GM10847 (cell line): ENCODE data around the gene PBXIP1.
A peak's percentile ranks its signal among the peaks of the same experiment; 100 is the strongest.

ENCODE experiments used
- POLR2A ChIP-seq: IDR thresholded peaks from 2 replicates; pipeline ENCODE4 v1.6.1; 2011; ENCODE audit not compliant: insufficient read length; ENCODE audit errors: extremely low read depth

Gene PBXIP1, protein sequence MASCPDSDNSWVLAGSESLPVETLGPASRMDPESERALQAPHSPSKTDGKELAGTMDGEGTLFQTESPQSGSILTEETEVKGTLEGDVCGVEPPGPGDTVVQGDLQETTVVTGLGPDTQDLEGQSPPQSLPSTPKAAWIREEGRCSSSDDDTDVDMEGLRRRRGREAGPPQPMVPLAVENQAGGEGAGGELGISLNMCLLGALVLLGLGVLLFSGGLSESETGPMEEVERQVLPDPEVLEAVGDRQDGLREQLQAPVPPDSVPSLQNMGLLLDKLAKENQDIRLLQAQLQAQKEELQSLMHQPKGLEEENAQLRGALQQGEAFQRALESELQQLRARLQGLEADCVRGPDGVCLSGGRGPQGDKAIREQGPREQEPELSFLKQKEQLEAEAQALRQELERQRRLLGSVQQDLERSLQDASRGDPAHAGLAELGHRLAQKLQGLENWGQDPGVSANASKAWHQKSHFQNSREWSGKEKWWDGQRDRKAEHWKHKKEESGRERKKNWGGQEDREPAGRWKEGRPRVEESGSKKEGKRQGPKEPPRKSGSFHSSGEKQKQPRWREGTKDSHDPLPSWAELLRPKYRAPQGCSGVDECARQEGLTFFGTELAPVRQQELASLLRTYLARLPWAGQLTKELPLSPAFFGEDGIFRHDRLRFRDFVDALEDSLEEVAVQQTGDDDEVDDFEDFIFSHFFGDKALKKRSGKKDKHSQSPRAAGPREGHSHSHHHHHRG

GRCh38 chr1:154955718-154956543 is at the start of gene PBXIP1:
PBXIP1 (minus strand) TSS chr1:154956099; CDS start chr1:154953721, 2,378 bp downstream.
- peak; percentile 9 for TF ChIP-seq POLR2A

- no peak for TF ChIP-seq POLR2A
These were observed 49.4 kb upstream of the PBXIP1 start for GRCh38 chr1:155005076-155006011.

- no peak for TF ChIP-seq POLR2A
These were observed 48.6 kb upstream of the PBXIP1 start for GRCh38 chr1:155004352-155005075.

DNA sequence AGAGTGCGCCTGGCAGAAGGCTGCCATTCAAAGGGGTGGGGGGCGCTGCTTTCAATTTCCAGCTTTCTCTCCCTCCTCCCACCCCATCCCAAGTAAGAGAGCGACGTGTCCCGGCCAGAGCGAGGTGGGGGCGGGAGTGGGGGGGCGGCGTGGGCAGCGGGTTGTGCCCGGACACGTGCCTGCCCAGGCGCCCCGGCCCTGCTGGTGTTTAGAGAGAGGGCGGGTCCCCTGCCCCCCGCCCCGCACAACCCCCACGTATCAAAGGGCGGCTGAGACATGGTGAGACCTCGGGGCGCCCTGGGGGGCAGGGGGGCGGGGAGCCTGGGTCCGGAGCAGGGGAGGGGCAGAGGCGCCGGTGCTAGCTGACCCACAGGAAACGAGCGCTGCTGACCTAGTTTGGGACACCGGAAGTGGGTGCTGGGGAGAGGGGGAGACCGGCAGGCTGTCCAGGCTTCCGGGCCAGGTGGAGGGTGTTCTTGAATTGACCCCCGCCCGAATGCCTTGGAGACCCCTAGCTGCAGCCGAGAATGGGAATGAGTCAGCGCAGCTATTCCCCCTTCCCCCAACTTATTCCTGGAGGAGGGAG is 48.0 kb upstream of the PBXIP1 start:
- TF ChIP-seq POLR2A = no peak

- no peak for TF ChIP-seq POLR2A
These were observed 47.4 kb upstream of the PBXIP1 start for GRCh38 chr1:155003227-155003765.

DNA sequence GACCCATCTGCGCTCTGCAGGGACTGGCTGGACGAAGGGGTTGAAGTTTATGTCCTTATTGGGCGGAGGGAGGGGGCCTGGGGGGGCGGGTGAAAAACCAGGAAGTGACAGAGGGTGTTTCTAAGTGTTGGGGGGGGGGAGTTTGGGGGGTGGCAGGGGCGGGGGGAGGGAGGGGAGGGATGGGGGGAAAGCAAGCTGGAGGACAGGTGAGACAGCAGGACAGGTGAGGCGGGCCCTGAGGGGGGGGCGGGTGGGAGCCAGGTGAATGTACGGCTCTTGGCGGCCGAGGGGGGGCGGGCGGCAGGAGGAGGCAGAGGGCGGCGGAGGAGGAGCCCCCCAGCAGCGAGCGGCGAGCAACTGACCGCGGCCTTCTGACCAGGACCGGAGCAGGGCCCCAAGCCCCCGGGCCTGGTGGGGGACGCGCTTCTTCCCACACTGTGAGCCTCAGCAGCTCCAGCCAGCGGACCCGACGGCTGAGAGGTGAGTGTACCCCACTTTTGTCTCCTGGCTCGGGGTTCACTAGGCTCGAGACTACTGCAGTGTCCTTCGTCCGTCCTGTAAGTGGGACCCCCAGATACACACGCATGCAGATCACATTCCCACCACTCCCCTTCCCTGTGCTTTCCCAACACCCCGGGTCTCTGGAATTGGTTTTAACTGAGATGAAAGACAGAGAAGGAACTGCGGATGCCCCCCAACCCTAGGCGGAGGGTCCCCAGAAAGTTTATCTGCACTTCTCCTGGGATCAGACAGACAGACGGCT is 46.7 kb upstream of the PBXIP1 start, which contains the start of gene ZBTB7B:
Gene ZBTB7B (plus strand): TSS at position 339 of the 763 bp plus-strand sequence. CDS start 11,859 bp downstream, outside the sequence.
- TF ChIP-seq POLR2A = no peak

DNA sequence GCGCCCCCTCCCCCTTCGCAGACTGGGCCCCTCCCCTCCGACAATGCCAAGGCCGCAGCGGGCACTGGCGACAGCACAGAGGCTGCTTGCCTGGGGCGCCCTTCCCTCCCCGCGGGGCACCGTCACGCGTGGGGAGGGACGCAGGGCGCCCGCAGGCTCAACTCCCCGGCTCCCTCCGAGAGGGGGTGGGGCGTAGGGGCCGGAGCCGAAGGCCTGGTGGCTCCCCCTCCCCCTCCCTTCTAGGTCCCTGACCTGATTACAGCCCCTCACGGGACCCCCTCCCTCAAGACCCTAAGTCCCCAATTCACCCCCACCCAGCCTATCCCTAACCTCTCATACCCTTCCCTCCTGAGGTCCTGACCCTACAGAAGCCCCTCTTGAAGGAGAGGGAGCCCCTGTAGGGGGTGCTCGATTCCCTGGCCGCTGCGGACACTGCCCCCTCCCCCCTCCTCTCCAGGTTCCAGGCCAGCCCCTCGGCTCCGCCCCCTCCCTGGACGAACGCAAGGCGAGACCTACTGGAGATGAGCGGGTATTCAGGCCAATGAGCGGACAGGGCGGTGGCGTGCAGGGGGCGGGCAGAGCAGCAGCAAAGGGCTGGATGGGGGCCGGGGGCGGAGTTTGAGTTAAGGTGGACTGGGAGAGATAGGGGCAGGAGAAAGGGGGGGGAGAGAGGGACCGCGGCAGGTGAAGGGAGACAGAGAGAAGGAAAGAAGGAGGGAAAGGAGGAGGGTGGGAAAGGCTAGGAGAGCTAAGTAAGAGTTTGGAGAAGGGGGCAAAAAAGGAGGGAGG is 46.0 kb upstream of the PBXIP1 start:
- TF ChIP-seq POLR2A = no peak

GRCh38 chr1:155001425-155001674 is 45.5 kb upstream of the PBXIP1 start:
- no peak for TF ChIP-seq POLR2A

DNA sequence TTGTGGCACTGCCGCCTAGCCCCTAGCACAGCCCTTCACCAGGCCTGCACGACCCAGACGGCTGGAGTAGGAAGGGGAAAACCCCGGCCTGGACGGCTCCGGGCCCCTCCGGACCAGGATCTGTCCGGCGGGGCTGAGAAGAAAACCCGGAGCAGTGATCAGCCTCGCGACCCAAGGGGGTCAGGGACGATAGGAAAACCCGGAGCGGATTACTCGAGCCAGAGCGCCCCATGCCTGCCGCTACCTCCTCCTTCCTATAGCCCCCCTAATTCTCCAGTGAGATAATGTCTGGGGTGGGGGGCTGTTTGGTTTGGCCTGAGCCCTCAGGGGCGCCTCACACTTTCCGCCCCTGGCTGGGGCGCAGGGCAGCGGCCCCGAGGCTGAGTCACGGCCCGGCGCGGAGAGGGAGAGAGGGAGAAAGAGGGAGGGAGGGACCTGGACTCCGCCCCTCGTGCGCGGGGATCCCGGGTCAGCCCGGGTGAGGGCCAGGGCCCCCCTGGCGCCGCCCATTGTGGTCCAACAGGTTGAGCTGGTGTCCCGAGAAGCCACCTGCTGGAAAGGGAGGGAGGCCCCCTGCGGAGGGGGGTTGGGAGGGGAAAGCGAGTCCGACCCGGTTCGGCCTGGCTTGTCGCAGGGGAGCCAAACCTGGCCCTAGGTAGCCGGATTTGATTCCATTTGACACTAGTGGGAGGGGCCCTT is 45.0 kb upstream of the PBXIP1 start:
- no peak for TF ChIP-seq POLR2A

DNA sequence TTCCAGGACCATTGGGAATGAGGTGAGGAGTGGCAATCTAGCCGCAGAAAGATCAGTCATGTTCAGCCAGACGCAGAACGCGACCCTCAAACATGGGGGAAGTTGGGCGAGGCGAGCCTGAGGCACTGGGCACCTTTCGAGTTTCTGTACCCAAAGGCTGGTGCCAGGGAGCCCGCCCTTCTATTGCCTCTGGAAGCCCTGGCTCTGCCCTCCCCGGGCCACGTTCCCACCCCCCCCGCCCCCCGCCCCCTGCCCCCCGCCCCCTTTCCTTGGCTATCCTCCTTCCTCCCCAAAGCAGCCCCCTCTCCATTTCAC is 44.5 kb upstream of the PBXIP1 start:
- no peak for TF ChIP-seq POLR2A
